Mucosa of gallbladder (tissue), 1 donor: ENCODE data around the gene DCHS1. TPM values are rescaled to one million over a fixed set of nuclear protein-coding genes. Genes with fewer than 3 reads are reported as not detected.

Source experiments
- DNase-seq: peaks from one replicate; pipeline ENCODE4 v3.0.0-alpha.2; 2020; ENCODE audit warnings: low spot score
- total RNA-seq: library from RNA; stranded (reverse); gene quantifications from one replicate; pipeline ENCODE4 v1.2.1, GENCODE V29; 2021
- donor health status: DM: no; HTN: no; CAD: no.

DCHS1 gene
- total RNA-seq, 1 donor from 2014 or later, result 25.1 TPM

- DNase-seq, result no peak
Observed at GRCh38 chr11:6626971-6627761, 28.4 kb downstream of the DCHS1 start.

- no peak for DNase-seq
Observed at GRCh38 chr11:6625832-6626420, 29.7 kb downstream of the DCHS1 start.

GRCh38 chr11:6625156-6625831 is 30.3 kb downstream of the DCHS1 start:
- DNase-seq, result no peak

GRCh38 chr11:6623391-6624363 is 31.9 kb downstream of the DCHS1 start:
- DNase-seq, result no peak

- no peak for DNase-seq
Observed at GRCh38 chr11:6622261-6623171, 33.1 kb downstream of the DCHS1 start.

GRCh38 chr11:6621711-6622211 is 33.8 kb downstream of the DCHS1 start:
- DNase-seq, result no peak

- DNase-seq, result no peak
Observed at GRCh38 chr11:6620636-6621035, 35.0 kb downstream of the DCHS1 start.

- DNase-seq, result peak; percentile 96
Observed at GRCh38 chr11:6619004-6619745, 36.4 kb downstream of the DCHS1 start, which contains the start of gene TPP1. TSS of gene TPP1 (minus strand) at chr11:6619422. CDS start at chr11:6619400, 22 bp downstream.

- peak; percentile 33 for DNase-seq
Observed at GRCh38 chr11:6618117-6619003, 37.2 kb downstream of the DCHS1 start.

- DNase-seq, result no peak
Observed at GRCh38 chr11:6617315-6617781, 38.3 kb downstream of the DCHS1 start.

- DNase-seq, result no peak
Observed at GRCh38 chr11:6616596-6617250, 38.9 kb downstream of the DCHS1 start.

GRCh38 chr11:6615882-6616585 is 39.6 kb downstream of the DCHS1 start:
- DNase-seq, result no peak

- DNase-seq, result no peak
Observed at GRCh38 chr11:6615046-6615445, 40.6 kb downstream of the DCHS1 start.

GRCh38 chr11:6614446-6614845 is 41.2 kb downstream of the DCHS1 start:
- DNase-seq, result no peak

- no peak for DNase-seq
Observed at GRCh38 chr11:6613496-6613895, 42.1 kb downstream of the DCHS1 start.

- DNase-seq, result peak; percentile 98
Observed at GRCh38 chr11:6612213-6613041, 43.2 kb downstream of the DCHS1 start, which contains the start of gene TAF10. TSS of gene TAF10 (minus strand) at chr11:6612216. CDS start at chr11:6612189, 27 bp downstream.
